ENCODE data around the gene GPR137. TPM values are rescaled to one million over a fixed set of nuclear protein-coding genes. Genes with fewer than 3 reads are reported as not detected.

GPR137 gene
- total and polyA plus RNA-seq, 10 of the 15 experiments (the other 5 are each of a cell fraction or from before 2014, with no cell fraction given) = 0.37 to 29.2 (median 13.8) TPM

- H3K9ac ChIP-seq (ENCODE audit: control insufficient read depth, insufficient read depth, low read length) = no peak overlapping the region
- no peak for TF ChIP-seq FOXM1 (IDR thresholded peaks at IDR 0.05; ENCODE audit: low read depth, low read length)
- ChIA-PET CTCF (interaction anchor here (1.4 to 4.8 kb wide), 5 partner anchors 15 to 68 kb away, joined by 4 to 64 read pairs (median 23); partner anchors contain the start of genes CATSPERZ, FERMT3 and STIP1), POLR2A (interaction anchor here (1.3 to 1.9 kb wide), 3 partner anchors 18 to 48 kb away, joined by 5 to 10 read pairs (median 6); partner anchors contain the start of gene FERMT3), RAD21 (ENCODE audit: unreplicated experiment) (interaction anchor here (1.3 to 3.1 kb wide), 4 partner anchors 9 to 65 kb away, joined by 3 to 30 read pairs (median 4); partner anchors contain the start of genes FERMT3, PRDX5 and TRMT112), SMC1A (ENCODE audit: uncharacterized antibody, unreplicated experiment) (interaction anchor here (1.1 to 1.7 kb wide), 2 partner anchors 47 to 49 kb away, joined by 5 to 15 read pairs; partner anchors contain the start of gene FERMT3)
- H3K9me3 ChIP-seq (replicated peaks; ENCODE audit: control insufficient read depth, insufficient read depth, low read length) = no peaks in the 10 kb centered on the region
- no peak overlapping the region for H3K27ac ChIP-seq (ENCODE audit: control insufficient read depth, insufficient read depth)
- H3K4me3 ChIP-seq = no peak overlapping the region
- H4K20me1 ChIP-seq (ENCODE audit: control insufficient read depth, insufficient read depth) = no peaks in the 10 kb centered on the region
- TSS peak; percentile 64 for BruUV-seq (replicated peaks)
- DNase-seq (ENCODE audit: low read depth, low spot score) = no peak
- intact Hi-C loops (cut with micrococcal nuclease; ENCODE audit: unreplicated experiment) = no loop called here
- no peaks in the 10 kb centered on the region for H3K27me3 ChIP-seq (replicated peaks in 1 of 2; ENCODE audit: control insufficient read depth in 2 of 2, insufficient read depth in 2 of 2, low read length in 1 of 2)
- no peak overlapping the region for H2AFZ ChIP-seq (ENCODE audit: control insufficient read depth, low read depth, low read length)
- no peaks in the 10 kb centered on the region; a peak in 2 of 4 replicates for H3K36me3 ChIP-seq (ENCODE audit: control insufficient read depth in 2 of 2, insufficient read depth in 2 of 2, low read length in 1 of 2)
- H3K4me2 ChIP-seq (ENCODE audit: control insufficient read depth, insufficient read depth) = 0 out of 2 replicates have a peak overlapping the region, but pooled peaks have one; percentile 15
- peaks cover 6% of the 10 kb centered on the region for H3K4me1 ChIP-seq (ENCODE audit: control insufficient read depth, insufficient read depth, low read length)
- FAIRE-seq = no peak
- no peak for ATAC-seq
- 82% methylated on average over 8 of the region's 8 CpGs for WGBS (ENCODE audit: insufficient coverage, insufficient replicate concordance, low lambda C conversion rate, missing lambda C conversion rate)
- in situ Hi-C loops (cut with MboI) = no loop called here
- no peaks in the 10 kb centered on the region; the same call in 1 of the 2 replicates for H3K79me2 ChIP-seq (ENCODE audit: control insufficient read depth, insufficient read depth, low read length)
These were observed 32.6 kb upstream of the GPR137 start for GRCh38 chr11:64253043-64253442.

- H3K27me3 ChIP-seq (replicated peaks in 1 of 2; ENCODE audit: control insufficient read depth in 2 of 2, insufficient read depth in 2 of 2, low read length in 1 of 2) = no peaks in the 10 kb centered on the region
- in situ Hi-C loops (cut with MboI) (no loop called here), intact Hi-C loops (cut with micrococcal nuclease; ENCODE audit: unreplicated experiment) (no loop called here)
- H3K9me3 ChIP-seq (replicated peaks; ENCODE audit: control insufficient read depth, insufficient read depth, low read length) = no peaks in the 10 kb centered on the region
- POLR2A ChIA-PET = interaction anchor here (1.9 kb wide), 1 partner anchor 17 kb away, joined by 5 read pairs; no protein-coding TSS in a partner anchor
- no peaks in the 10 kb centered on the region for H4K20me1 ChIP-seq (ENCODE audit: control insufficient read depth, insufficient read depth)
- H3K36me3 ChIP-seq (ENCODE audit: control insufficient read depth in 2 of 2, insufficient read depth in 2 of 2, low read length in 1 of 2) = no peaks in the 10 kb centered on the region; a peak in 2 of 4 replicates
- FAIRE-seq (no peak), DNase-seq (ENCODE audit: low read depth, low spot score) (no peak), ATAC-seq (no peak)
- 51% methylated on average over 5 of the region's 5 CpGs for WGBS (ENCODE audit: insufficient coverage, insufficient replicate concordance, low lambda C conversion rate, missing lambda C conversion rate)
- CTCF ChIA-PET = interaction anchor here (1.1 to 1.3 kb wide), 2 partner anchors 51 to 64 kb away, joined by 3 read pairs; partner anchors contain the start of genes PRDX5 and TRMT112
- RAD21 ChIA-PET (ENCODE audit: unreplicated experiment) = no interaction called here
- peaks cover 6% of the 10 kb centered on the region for H3K4me1 ChIP-seq (ENCODE audit: control insufficient read depth, insufficient read depth, low read length)
- H3K79me2 ChIP-seq (ENCODE audit: control insufficient read depth, insufficient read depth, low read length) = no peaks in the 10 kb centered on the region; the same call in 1 of the 2 replicates
- no peak overlapping the region for H3K27ac ChIP-seq (ENCODE audit: control insufficient read depth, insufficient read depth)
- H3K4me3 ChIP-seq = no peak overlapping the region
- no peak overlapping the region for H2AFZ ChIP-seq (ENCODE audit: control insufficient read depth, low read depth, low read length)
- H3K4me2 ChIP-seq (ENCODE audit: control insufficient read depth, insufficient read depth) = no peak overlapping the region
- SMC1A ChIA-PET (ENCODE audit: uncharacterized antibody, unreplicated experiment) = interaction anchor here (1.1 kb wide), 1 partner anchor 49 kb away, joined by 5 read pairs; no protein-coding TSS in a partner anchor
- no peak overlapping the region for H3K9ac ChIP-seq (ENCODE audit: control insufficient read depth, insufficient read depth, low read length)
- BruUV-seq (replicated peaks) = no TSS peak
- TF ChIP-seq SREBF1 (IDR thresholded peaks at IDR 0.05; ENCODE audit: low read length) (no peak), POLR2AphosphoS5 (IDR thresholded peaks at IDR 0.05; ENCODE audit: low read length) (no peak), E4F1 (IDR thresholded peaks at IDR 0.05; ENCODE audit: borderline replicate concordance, partially characterized antibody) (no peak), ZBTB40 (IDR thresholded peaks at IDR 0.05; ENCODE audit: borderline replicate concordance) (no peak), CEBPB (IDR thresholded peaks at IDR 0.05; ENCODE audit: borderline replicate concordance in 1 of 2, low read depth in 2 of 2, low read length in 2 of 2) (no peak), NRF1 (conservative IDR thresholded peaks at IDR 0.05; ENCODE audit: low read depth, low read length) (no peak), YBX1 (IDR thresholded peaks at IDR 0.05) (no peak), BMI1 (IDR thresholded peaks at IDR 0.05; ENCODE audit: borderline replicate concordance) (no peak), EED (IDR thresholded peaks at IDR 0.05; ENCODE audit: low read depth) (no peak)
These were observed 32.2 kb upstream of the GPR137 start for GRCh38 chr11:64253481-64253880.
